Brain microvascular endothelial cell (primary cell): ENCODE results near the gene SIGLECL1.

Experiments used
- DNase-seq: peaks from one replicate; pipeline ENCODE4 v3.0.0-alpha.2; 2020
- H3K27ac ChIP-seq: fragments of 250-450 bp; sonication (Bioruptor Pico); 2 replicates; pipeline ENCODE4 v1.5.1; 2020; ENCODE audit warnings: mild to moderate bottlenecking, moderate library complexity
- H3K27me3 ChIP-seq: fragments of 250-450 bp; sonication (Bioruptor Pico); replicated peaks from 2 replicates; pipeline ENCODE4 v1.5.1; 2020; ENCODE audit warnings: mild to moderate bottlenecking
- H3K36me3 ChIP-seq: fragments of 250-450 bp; sonication (Bioruptor Pico); replicated peaks from 2 replicates; pipeline ENCODE4 v1.5.1; 2020; ENCODE audit warnings: mild to moderate bottlenecking
- H3K4me3 ChIP-seq: 2 replicates; pipeline ENCODE4 v1.5.1; 2011; ENCODE audit warnings: low read depth, mild to moderate bottlenecking, control low read depth, low read length, moderate library complexity
- in situ Hi-C: cut with HindIII; loops from 2 replicates; pipeline ENCODE4 v1.10.0; 2017; ENCODE audit warnings: low sequenced_read_pairs, low pct_ligation_motif_present
- TF ChIP-seq, protein P1 (sequence below): IDR thresholded peaks from 2 replicates; pipeline ENCODE4 v1.5.1; 2011; ENCODE audit warnings: low read depth, mild to moderate bottlenecking, moderate library complexity, low read length, control low read depth, inconsistent platforms; ENCODE audit errors: missing control alignments

Gene SIGLECL1

DNA sequence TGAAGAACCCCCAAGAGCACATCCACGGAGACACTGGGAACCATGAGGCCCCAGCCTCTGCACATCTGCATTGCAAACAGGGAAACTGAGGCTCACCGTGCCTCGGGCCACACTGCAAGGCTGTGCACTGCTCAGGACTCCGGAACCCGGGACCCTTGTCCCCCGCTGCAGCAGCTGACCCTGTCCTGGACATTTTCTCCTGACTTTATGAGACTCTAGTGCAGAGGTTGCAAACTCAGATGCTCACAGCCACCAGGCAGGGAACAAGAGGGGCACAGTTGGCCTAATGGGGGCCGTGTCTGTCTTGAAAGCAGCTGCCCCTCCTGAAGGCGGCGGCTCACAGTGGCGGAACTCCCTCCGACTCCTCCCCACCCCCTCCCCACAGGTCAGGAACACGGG, 44.1 kb downstream of the SIGLECL1 start:
- no peaks in the 10 kb centered on the region for H3K27me3 ChIP-seq
- in situ Hi-C loops: no loop called here
- no peak overlapping the region for H3K27ac ChIP-seq
- H3K4me3 ChIP-seq: no peak overlapping the region
- H3K36me3 ChIP-seq: no peaks in the 10 kb centered on the region
- DNase-seq: no peak
- TF ChIP-seq, protein P1, sequence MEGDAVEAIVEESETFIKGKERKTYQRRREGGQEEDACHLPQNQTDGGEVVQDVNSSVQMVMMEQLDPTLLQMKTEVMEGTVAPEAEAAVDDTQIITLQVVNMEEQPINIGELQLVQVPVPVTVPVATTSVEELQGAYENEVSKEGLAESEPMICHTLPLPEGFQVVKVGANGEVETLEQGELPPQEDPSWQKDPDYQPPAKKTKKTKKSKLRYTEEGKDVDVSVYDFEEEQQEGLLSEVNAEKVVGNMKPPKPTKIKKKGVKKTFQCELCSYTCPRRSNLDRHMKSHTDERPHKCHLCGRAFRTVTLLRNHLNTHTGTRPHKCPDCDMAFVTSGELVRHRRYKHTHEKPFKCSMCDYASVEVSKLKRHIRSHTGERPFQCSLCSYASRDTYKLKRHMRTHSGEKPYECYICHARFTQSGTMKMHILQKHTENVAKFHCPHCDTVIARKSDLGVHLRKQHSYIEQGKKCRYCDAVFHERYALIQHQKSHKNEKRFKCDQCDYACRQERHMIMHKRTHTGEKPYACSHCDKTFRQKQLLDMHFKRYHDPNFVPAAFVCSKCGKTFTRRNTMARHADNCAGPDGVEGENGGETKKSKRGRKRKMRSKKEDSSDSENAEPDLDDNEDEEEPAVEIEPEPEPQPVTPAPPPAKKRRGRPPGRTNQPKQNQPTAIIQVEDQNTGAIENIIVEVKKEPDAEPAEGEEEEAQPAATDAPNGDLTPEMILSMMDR: no peak

DNA sequence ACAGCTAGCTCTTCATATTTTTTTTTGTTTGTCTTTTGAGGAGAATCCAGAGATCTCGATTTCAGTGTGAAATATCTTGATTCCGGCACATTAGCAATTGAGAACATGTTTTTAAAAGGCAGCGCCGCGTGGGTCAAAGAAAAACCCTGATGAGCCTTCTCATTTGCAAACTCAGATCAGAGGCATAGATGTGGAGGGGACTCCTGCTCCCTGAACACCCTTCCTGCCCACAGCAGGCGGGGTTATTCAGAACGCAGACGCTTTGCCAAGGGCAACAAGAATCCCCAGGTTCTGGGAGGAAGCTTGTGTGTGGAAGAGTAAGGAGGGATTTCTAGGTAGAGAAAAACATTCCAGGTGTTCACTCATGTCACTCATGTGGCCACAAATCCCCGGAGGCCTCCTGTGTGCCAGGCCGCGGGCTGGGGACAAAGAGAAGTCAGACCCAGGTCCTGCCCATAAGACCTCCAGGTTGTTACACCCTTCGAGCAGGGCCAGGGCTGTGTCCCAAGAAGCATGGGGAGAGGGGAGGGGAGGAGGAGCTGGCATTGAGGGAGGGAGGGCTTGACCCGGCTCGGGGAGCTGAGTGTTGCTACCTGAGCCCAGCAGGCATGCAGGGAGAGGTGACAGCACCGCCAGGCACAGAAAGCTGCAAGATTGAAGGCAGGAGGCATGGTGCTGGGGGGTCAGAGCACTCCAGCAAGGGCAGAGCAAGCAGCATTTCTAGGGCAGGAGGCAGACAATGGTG, 44.7 kb downstream of the SIGLECL1 start:
- no peaks in the 10 kb centered on the region for H3K36me3 ChIP-seq
- TF ChIP-seq, protein P1: no peak
- H3K27ac ChIP-seq: no peak overlapping the region
- DNase-seq: no peak
- no peak overlapping the region for H3K4me3 ChIP-seq
- in situ Hi-C loops: no loop called here
- H3K27me3 ChIP-seq: no peaks in the 10 kb centered on the region

DNA sequence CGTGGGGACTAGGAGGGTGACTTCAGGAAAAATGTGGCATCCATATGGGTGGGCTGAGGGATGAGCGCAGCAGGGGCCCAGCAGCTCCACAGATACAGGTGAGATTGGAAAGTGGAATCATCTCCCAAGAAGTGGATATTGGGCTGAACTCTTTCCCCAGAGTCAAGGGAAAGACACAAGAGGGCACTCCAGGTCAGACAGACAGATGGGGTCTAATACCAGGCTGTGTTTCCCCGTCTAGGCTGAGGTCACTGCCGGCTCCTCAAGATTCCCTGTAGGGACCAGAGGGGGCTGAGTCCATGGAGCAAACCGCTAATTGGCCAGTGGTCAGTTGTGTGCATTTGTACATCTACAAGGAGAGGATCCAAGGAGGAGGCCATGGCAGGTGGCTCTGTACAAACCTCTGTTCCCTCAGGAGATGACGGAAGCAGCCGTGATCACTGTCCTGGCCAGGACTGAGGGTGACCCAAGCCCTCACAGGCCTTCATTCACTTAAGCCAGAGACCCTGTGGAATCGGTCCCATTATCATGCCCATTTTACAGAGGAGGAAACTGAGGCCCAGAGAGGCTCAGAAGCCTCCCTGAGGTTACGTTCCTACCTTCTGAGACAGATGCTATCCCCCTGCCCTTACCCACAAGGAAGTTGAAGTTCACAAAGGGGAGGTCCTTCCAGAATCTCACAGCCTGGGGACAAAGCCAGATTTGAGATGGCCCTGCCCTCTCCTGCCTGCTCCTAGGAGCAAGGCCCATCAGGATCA, 45.6 kb downstream of the SIGLECL1 start:
- in situ Hi-C loops: no loop called here
- Histone ChIP-seq H3K4me3 (no peak overlapping the region), H3K27ac (no peak overlapping the region), H3K36me3 (no peaks in the 10 kb centered on the region), H3K27me3 (no peaks in the 10 kb centered on the region)
- TF ChIP-seq, protein P1: no peak
- no peak for DNase-seq

DNA sequence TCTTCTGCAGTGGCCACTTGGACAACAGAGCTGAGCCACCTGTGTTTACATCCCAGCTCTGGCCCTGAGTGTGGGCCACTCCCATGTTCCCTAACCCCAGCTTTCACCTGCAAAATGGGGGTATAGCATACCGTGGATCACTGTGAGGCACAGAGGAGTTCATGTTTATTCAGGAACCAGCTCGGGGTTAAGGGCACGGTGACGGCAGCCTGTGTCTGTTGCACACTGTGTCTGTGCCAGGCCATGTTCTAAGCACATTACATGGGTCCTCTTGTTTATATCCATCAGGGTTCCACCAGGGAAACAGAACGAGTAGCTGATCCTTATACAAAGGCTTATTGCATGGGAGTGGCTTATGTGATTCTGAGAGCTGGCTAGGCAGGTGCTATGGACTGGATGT, 46.5 kb downstream of the SIGLECL1 start:
- in situ Hi-C loops: no loop called here
- TF ChIP-seq, protein P1: no peak
- H3K4me3 ChIP-seq: no peak overlapping the region
- no peak overlapping the region for H3K27ac ChIP-seq
- no peak for DNase-seq
- no peaks in the 10 kb centered on the region for H3K36me3 ChIP-seq
- no peaks in the 10 kb centered on the region for H3K27me3 ChIP-seq

DNA sequence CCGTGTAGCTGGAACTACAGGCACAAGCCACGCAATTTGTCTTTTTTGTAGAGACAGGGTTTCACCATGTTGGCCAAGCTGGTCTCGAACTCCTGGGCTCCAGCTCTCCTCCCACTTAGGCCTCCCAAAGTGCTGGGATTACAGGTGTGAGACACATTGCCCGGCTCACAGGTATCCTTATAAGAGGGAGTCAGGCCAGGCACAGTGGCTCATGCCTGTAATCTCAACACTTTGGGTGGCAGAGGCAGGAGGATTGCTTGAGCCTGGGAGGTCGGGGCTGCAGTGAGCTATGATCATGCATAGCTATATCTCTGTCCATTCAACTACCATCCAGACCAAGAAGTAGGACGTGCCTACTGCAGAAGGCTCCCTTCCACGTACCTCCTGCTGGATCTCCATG, 50.4 kb downstream of the SIGLECL1 start:
- no peak for DNase-seq
- H3K27me3 ChIP-seq: no peaks in the 10 kb centered on the region
- H3K4me3 ChIP-seq: no peak overlapping the region
- in situ Hi-C loops: no loop called here
- no peaks in the 10 kb centered on the region for H3K36me3 ChIP-seq
- TF ChIP-seq, protein P1: no peak
- no peak overlapping the region for H3K27ac ChIP-seq
